IPS-18a (cell line): ENCODE results near the gene SCAMP4.

Experiments
- H3K27ac ChIP-seq: one replicate; pipeline ENCODE4 v1.5.1; 2013; ENCODE audit warnings: low read length
- H3K27me3 ChIP-seq: one replicate; pipeline ENCODE4 v1.6.1; 2013; ENCODE audit warnings: mild to moderate bottlenecking, low read length; ENCODE audit not compliant: control insufficient read depth, insufficient read depth
- H3K36me3 ChIP-seq: one replicate; pipeline ENCODE4 v1.6.1; 2013; ENCODE audit warnings: low read depth, low read length; ENCODE audit not compliant: control insufficient read depth
- H3K4me1 ChIP-seq: one replicate; pipeline ENCODE4 v1.6.1; 2013; ENCODE audit warnings: low read depth, low read length; ENCODE audit not compliant: control insufficient read depth
- H3K4me3 ChIP-seq: one replicate; pipeline ENCODE4 v1.5.1; 2013; ENCODE audit warnings: low read length
- H3K9ac ChIP-seq: one replicate; pipeline ENCODE4 v1.6.1; 2013; ENCODE audit warnings: mild to moderate bottlenecking, low read length, moderate library complexity
- H3K9me3 ChIP-seq: one replicate; pipeline ENCODE4 v1.6.1; 2013; ENCODE audit warnings: low read depth, low read length; ENCODE audit not compliant: control insufficient read depth

The SCAMP4 gene

DNA sequence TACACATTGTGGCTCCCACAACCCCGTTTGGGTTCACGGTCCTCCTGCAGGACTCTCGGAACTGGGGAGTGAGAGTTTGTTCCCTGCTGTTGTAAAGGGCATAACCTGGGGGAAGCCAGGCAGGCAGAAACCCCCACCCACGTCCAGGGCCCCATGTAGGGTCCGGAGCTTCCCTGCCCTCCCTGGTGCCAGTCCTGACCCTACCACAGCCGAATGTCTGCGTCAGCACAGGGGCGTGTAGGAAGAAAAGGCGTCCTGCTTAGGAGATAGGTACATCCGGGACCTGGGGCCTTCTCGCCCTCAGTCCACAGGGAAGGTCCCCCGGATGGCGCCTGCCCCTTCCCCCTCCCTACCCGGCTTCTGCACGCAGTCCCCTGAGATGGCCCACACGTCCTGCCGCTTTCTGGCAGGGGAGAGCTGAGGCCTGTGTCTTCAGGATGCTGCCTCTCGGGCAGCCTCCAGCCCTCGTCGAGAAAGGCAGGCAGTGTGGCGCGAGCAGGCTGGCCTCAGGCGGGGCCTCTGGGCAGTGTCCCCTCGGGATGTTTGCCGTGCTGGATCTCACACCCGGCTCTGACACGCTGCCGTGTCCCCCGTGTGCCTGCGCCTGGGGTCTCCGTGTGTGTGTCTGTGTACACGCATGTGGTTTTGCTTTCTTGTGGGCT, 54.9 kb downstream of the SCAMP4 start:
- H3K36me3 ChIP-seq, result peaks cover 4% of the 10 kb centered on the region
- H3K9me3 ChIP-seq, result no peaks in the 10 kb centered on the region
- H3K27me3 ChIP-seq, result no peaks in the 10 kb centered on the region
- H3K27ac ChIP-seq, result no peak overlapping the region
- no peak overlapping the region for H3K4me3 ChIP-seq
- no peak overlapping the region for H3K9ac ChIP-seq
- no peaks in the 10 kb centered on the region for H3K4me1 ChIP-seq

DNA sequence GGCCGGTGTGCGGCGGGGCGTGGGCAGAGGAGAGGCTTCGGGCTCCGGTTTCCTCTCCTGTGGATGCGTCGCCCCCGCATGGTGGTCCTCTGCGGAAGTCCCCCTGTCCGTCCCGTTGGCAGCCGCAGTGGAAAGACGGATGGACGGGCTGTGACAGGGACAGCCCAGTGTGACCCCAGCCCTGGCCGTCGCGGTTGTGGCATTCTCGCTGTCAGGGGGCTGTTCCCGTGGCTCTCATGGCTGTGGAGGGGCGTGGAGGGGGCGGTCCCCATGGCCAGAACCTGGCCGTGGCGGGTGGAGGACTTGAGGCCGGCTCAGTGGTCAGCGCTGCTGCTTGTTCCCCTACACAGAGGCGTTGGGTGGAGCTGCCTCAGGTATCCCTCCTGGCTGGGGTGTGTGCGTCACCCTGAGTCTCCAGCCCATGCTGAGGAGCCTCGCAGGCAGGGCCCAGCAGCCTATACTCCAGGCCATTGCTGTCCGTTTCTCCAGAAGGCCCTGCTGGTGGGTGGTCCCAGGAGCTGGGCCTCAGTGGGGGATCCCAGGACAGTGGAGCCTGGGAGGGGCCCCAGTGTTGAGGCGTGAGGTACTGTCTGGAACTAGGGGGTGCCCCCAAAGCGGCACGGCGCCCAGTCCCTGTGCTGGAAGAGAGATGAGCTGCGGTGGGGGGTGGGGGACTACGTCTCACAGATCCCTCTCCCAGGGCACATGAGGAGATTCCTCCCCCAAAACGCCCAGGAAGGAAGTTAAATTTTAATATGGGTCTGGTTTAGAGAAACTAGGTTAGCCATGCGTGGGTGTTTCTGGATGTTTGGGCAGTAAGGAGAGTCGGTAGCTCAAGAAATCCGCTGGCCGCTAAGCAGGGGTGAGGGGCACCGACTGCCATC, 56.0 kb downstream of the SCAMP4 start:
- peaks cover 4% of the 10 kb centered on the region for H3K36me3 ChIP-seq
- H3K27me3 ChIP-seq, result no peaks in the 10 kb centered on the region
- H3K4me1 ChIP-seq, result no peaks in the 10 kb centered on the region
- no peak overlapping the region for H3K9ac ChIP-seq
- no peak overlapping the region for H3K27ac ChIP-seq
- H3K4me3 ChIP-seq, result no peak overlapping the region
- H3K9me3 ChIP-seq, result no peaks in the 10 kb centered on the region

DNA sequence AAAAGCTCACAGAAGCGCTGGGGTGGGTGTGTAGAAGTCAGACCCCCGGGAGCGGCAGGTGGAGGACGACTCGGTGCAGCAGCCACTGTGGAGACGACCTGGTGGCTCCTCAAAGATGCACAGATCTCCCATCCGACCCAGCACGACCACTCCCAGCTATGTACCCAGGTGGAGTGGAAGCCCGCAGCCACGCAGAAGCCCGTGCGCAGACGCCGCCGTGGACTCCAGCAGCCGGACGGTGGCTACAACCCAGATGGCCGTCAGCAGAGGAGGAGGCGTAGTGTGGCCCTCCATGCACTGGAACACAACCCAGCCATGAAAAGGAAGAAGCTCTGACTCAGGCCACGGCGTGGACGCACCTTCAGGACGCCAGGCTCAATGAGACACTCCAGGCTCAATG, 57.5 kb downstream of the SCAMP4 start:
- peaks cover 4% of the 10 kb centered on the region for H3K36me3 ChIP-seq

DNA sequence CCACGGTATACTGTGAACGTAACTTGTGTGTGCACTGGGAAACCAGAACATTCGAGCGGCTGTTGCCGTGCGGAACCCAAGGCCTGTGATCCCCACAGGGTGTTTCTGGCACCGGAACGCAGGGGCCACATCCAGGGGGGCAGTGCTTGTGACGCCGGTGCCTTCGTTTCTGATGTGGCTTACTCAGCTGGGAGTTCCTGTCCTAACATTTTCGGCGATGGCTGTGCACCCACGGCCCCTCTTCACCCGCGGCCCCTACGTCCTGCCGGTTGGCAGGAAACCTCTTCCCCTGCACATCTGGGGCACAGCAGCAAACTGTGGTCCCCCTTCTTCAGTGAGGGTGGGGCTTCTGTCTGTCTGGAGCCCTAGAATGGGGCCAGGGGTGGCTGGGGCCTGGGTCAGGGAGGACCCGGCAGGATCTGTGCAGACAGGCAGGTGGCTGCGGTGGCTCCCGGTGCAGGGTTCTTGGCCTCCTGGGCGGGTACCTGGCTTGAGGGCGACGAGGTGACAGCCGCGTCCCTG, 61.9 kb downstream of the SCAMP4 start:
- Histone ChIP-seq H3K27me3 (no peaks in the 10 kb centered on the region), H3K4me1 (no peaks in the 10 kb centered on the region), H3K27ac (no peak overlapping the region), H3K9ac (no peak overlapping the region), H3K4me3 (no peak overlapping the region), H3K36me3 (peaks cover 4% of the 10 kb centered on the region), H3K9me3 (no peaks in the 10 kb centered on the region)

More for the DNA sequence above, 57.5 kb downstream of the SCAMP4 start:
- no peak overlapping the region for H3K4me3 ChIP-seq
- no peaks in the 10 kb centered on the region for H3K27me3 ChIP-seq
- H3K27ac ChIP-seq, result no peak overlapping the region
- H3K9me3 ChIP-seq, result no peaks in the 10 kb centered on the region
- no peak overlapping the region for H3K9ac ChIP-seq
- H3K4me1 ChIP-seq, result no peaks in the 10 kb centered on the region

DNA sequence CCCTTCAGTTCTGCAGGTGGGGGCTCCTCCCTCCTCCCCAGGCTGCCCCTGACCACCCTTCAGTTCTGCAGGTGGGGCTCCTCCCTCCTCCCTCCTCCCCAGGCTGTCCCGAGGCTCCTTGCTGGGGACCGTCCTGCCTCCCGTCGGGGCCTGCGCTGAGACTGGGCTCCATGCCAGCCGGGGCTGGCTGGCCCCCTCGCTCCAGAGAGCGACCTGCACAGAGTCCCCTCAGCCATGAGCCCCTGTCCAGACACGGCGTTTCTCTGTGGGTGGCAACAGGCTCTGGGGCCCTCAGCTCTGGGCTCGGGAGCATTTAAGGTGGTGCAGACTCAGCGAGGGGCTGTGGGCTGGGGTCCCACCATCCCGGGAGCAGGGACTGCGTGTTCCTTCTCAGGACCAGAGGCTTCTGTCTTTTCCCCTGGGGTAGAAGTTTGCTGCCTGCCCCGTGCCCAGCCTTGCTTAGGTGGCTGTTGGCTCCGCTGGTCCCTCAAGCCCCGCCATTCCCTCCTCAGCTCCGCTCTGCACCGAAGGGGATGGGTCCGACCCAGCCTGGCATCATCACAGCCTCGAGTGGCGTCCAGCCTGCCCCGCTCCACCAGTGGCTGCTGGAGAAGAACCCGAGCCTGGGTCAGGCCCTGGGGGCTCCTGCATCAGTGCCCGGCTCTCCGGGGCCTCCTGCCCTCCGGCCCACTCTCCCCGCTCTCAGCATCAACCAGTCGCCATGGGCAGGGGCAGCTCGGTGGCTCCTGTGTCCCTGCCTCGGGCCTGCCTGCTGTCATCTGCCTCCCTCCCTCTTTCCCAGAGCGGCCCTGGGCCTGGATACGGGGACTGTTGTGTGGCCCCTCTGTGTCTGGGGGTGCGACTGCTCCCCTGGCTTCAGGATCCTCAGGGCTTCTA, 63.3 kb downstream of the SCAMP4 start:
- H3K27me3 ChIP-seq, result no peaks in the 10 kb centered on the region
- H3K4me3 ChIP-seq, result no peak overlapping the region
- H3K9me3 ChIP-seq, result no peaks in the 10 kb centered on the region
- peaks cover 4% of the 10 kb centered on the region for H3K36me3 ChIP-seq
- H3K4me1 ChIP-seq, result no peaks in the 10 kb centered on the region
- H3K9ac ChIP-seq, result no peak overlapping the region
- no peak overlapping the region for H3K27ac ChIP-seq

DNA sequence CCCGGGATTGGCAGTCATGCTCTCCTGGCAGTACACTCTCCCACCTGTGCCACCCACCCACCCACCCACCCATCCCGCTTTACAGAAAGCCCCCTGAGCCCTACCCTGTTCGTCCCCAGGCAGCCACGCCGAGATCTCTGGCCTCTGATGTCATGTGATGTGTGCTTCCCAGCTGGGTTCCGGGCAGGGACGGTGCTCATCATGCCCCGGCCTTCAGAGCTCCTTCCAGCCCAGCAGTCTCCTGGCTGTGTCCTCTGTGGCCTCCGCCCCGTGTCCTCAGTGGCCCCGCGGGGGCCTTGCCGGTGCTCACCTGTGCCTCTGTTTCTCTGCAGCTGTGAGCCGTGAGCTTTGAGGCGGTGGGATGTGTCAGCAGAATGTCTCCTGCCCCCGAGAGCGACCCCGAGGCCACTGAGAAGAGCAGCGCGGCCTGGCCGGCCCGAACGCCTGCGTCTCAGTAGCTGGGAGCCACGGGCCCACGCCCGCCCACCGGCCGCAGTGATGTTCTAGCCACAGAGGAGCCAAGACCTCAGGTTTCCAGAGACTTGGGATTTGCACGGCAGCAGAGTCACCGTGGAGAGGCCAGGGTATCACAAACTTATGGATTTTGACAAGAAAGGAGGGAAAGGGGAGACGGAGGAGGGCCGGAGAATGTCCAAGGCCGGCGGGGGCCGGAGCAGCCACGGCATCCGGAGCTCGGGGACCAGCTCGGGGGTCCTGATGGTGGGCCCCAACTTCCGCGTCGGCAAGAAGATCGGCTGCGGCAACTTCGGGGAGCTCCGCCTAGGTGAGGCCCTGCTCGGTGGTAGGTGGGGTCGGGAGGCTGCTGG, 64.2 kb downstream of the SCAMP4 start:
- H3K4me1 ChIP-seq, result no peaks in the 10 kb centered on the region
- H3K36me3 ChIP-seq, result peaks cover 1% of the 10 kb centered on the region
- H3K9ac ChIP-seq, result no peak overlapping the region

DNA sequence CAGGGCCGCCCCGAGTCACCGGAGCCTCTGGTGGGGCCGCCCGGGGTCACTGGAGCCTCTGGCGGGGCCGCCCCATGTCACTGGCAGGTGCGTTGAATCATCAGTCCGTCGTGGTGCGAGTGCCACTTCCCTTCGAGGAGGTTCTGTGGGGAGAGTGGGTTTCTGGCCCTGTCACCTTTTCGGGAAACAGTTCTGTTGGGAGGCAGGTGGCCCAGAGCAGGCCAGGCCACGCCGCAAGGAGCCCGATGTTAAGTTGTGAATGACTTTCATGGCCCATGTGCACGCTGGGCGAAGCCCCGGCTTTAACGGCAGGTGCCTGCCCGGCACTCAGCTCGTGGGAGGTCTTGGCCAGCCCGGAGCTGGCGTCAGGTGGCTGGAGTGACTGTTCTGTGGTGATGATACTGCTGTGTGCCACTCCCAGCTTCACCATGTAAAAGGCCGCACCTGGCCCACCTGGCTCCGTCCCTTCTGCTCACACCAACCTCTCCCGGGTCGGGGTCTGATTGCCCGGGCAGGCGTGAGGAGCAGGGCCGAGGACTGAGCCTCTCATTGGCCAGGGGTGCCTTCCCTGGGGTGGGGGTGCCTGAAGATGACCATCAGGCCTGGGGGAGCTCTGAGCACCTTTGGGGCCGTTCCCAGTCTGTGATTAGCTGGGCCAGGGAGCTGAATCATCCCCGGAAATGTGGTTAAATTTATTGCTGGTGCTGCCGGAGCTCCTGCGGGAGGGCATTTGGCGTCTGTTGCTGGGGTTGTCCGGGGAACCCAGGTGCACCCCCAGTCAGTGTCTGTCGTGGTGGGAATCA, 65.0 kb downstream of the SCAMP4 start:
- peaks cover 4% of the 10 kb centered on the region for H3K36me3 ChIP-seq
- no peaks in the 10 kb centered on the region for H3K9me3 ChIP-seq
- no peaks in the 10 kb centered on the region for H3K27me3 ChIP-seq
- H3K4me3 ChIP-seq, result no peak overlapping the region
- H3K4me1 ChIP-seq, result no peaks in the 10 kb centered on the region
- no peak overlapping the region for H3K9ac ChIP-seq
- H3K27ac ChIP-seq, result no peak overlapping the region

More for the DNA sequence above, 64.2 kb downstream of the SCAMP4 start:
- Histone ChIP-seq H3K27ac (no peak overlapping the region), H3K4me3 (no peak overlapping the region), H3K9me3 (no peaks in the 10 kb centered on the region), H3K27me3 (no peaks in the 10 kb centered on the region)

DNA sequence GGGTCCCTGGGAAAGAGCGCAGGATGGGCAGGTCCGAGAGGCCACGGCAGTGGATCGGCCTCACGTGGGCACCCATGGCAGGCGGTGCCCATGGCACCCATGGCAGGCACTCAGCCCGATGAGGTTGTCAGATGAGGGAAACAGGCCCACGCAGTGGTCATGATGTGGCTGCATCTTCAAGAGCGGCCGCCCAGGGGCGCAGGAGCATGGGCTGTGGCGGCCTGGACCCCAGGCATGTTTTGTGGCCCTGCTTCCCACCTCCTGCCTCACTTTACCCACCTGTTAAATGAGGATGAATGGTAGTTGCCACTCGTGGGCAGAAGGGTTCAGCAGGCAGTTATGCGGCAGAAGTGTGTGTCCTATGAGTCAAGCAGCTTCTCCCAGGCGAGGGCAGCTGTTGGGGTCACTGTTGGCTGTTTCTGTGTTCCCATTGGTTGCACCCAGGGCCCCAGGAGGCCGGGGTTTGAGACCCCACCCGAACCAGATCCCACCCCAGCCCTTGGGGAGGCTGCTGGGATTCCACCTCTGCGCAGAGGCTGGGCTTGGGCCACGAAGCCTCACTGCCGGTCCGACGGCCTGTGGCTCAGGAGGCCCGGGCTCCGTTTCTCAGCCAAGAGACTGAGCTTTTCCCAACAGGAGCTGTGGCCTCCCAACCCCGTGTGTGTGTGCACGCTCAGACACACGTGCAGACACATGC, 65.8 kb downstream of the SCAMP4 start:
- no peak overlapping the region for H3K4me3 ChIP-seq
- H3K27ac ChIP-seq, result no peak overlapping the region
- H3K36me3 ChIP-seq, result peaks cover 5% of the 10 kb centered on the region
- no peaks in the 10 kb centered on the region for H3K27me3 ChIP-seq
- no peaks in the 10 kb centered on the region for H3K9me3 ChIP-seq
- H3K9ac ChIP-seq, result no peak overlapping the region
- no peaks in the 10 kb centered on the region for H3K4me1 ChIP-seq

DNA sequence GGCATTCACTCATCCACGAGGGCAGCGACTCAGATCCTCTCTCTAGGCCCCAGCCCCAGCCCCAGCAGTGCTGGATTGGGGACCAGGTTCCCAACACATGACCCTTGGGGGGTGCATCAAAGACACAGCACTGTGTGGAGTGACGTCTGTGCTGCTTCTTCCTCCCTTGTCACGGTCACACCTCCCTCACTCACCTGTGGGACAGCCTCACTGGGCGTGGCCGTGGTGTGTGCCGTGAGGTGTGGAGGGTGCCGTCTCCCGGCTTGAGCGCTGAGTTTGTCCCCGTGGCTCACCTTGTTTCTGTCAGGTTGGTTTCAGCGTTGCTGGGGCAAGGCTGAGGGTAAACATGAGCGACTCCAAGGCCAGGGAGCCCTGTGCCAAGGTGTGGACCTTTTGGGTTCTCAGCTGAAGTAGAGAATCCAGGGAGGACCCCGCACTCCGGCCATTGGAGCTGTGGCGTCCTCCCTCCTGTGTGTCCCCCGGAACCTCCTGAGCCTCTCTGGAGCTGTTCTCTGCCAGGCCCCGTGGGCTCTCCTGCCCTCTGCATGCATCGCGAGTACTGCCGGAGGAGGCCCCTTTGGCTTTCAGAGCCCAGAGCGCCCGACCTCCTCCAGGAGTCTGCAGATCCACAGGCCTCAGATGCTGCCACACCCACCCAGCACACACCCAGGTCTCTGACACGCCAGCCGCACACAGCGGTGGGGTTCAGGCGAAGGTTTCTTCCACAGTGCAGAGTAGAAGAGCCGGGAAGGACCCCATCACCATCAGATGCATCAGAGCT, 69.4 kb downstream of the SCAMP4 start:
- Histone ChIP-seq H3K27me3 (no peaks in the 10 kb centered on the region), H3K4me3 (no peak overlapping the region), H3K9ac (no peak overlapping the region), H3K4me1 (no peaks in the 10 kb centered on the region), H3K36me3 (peaks cover 5% of the 10 kb centered on the region), H3K27ac (no peak overlapping the region), H3K9me3 (no peaks in the 10 kb centered on the region)
